D721Med (cell line): ENCODE data around the gene RAI14.
A peak's percentile ranks its signal among the peaks of the same experiment; 100 is the strongest.

ENCODE experiments used
- DNase-seq: peaks from one replicate; pipeline ENCODE4 v3.0.0; 2011; ENCODE audit warnings: low spot score; ENCODE audit not compliant: insufficient read length
- FAIRE-seq: peaks from 2 replicates; lab custom pipeline; 2011; peaks lifted over from hg19 to GRCh38; lab: Jason Lieb, UNC
- TF ChIP-seq, protein P1 (sequence below): IDR thresholded peaks from 2 replicates; pipeline ENCODE4 v1.5.1; 2012; ENCODE audit warnings: mild to moderate bottlenecking, control low read depth; ENCODE audit not compliant: insufficient read depth; ENCODE audit errors: missing control alignments

Gene RAI14

DNA sequence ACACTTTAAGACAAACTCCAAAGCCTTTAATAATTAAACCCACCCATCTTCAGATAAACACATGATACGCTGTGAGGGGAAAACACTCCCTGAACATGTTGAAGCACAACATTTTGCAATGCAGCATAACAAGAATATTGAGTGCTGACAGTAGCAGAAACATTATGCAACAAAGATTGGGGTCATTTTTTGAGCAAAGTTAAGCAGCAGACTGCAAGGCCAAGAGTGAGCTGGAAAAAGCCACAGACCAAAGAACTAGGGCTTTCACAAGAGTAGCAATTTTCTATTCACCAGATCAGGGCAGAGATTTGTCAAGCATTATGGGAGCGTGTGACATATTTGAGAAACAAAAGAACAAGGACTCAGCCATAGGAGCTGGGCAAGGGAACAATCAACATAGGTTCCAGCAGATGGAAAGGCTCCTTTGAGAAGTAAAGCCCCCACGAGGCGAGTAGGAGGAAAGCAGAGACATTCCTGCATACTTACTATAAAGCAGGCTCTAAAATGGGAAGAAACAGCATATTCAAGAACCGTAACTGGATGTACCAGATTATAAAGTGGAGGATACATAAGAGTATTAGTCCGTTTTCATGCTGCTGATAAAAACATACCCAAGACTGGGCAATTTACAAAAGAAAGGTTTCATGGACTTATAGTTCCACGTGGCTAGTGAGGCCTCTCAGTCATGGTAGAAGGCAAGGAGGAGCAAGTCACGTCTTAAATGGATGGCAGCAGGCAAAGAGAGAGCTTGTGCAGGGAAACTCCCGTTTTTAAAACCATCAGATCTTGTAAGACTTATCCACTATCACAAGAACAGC, 178.1 kb downstream of the RAI14 start:
- no peak for FAIRE-seq
- DNase-seq = no peak
- TF ChIP-seq, protein P1, sequence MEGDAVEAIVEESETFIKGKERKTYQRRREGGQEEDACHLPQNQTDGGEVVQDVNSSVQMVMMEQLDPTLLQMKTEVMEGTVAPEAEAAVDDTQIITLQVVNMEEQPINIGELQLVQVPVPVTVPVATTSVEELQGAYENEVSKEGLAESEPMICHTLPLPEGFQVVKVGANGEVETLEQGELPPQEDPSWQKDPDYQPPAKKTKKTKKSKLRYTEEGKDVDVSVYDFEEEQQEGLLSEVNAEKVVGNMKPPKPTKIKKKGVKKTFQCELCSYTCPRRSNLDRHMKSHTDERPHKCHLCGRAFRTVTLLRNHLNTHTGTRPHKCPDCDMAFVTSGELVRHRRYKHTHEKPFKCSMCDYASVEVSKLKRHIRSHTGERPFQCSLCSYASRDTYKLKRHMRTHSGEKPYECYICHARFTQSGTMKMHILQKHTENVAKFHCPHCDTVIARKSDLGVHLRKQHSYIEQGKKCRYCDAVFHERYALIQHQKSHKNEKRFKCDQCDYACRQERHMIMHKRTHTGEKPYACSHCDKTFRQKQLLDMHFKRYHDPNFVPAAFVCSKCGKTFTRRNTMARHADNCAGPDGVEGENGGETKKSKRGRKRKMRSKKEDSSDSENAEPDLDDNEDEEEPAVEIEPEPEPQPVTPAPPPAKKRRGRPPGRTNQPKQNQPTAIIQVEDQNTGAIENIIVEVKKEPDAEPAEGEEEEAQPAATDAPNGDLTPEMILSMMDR = no peak

DNA sequence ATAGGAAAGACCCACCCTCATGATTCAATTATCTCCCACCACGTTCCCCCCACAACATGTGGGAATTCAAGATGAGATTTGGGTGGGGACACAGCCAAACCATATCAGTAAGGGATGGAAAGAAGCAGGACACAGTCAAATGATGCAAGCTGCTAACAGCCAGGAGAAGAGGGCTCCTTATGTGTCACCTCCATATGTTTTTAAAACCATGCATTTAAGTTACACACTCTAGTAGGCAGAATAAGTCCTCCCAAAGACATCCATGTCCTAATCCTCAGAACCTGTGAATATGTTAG, 178.6 kb downstream of the RAI14 start:
- DNase-seq (no peak), FAIRE-seq (no peak)
- TF ChIP-seq, protein P1 = no peak

DNA sequence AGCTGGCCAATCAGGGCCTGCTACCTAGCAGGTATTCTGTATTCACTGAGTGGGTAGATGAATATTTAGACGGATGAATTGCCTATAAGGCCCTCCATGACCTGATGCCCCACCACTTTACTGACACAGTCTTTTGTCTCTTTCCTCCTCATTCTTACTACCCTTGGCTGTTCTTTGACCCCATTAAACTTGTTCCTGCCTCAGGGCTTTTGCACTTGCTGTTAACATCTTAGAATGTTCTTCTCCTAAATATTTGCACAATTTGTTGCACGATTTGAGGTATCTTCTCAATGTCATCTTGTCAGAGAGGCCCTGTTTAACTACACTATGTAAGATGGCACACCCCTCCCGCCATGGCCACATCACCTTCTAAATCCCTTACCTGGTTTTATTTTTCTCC, 179.5 kb downstream of the RAI14 start:
- TF ChIP-seq, protein P1 = no peak
- DNase-seq (no peak), FAIRE-seq (no peak)

DNA sequence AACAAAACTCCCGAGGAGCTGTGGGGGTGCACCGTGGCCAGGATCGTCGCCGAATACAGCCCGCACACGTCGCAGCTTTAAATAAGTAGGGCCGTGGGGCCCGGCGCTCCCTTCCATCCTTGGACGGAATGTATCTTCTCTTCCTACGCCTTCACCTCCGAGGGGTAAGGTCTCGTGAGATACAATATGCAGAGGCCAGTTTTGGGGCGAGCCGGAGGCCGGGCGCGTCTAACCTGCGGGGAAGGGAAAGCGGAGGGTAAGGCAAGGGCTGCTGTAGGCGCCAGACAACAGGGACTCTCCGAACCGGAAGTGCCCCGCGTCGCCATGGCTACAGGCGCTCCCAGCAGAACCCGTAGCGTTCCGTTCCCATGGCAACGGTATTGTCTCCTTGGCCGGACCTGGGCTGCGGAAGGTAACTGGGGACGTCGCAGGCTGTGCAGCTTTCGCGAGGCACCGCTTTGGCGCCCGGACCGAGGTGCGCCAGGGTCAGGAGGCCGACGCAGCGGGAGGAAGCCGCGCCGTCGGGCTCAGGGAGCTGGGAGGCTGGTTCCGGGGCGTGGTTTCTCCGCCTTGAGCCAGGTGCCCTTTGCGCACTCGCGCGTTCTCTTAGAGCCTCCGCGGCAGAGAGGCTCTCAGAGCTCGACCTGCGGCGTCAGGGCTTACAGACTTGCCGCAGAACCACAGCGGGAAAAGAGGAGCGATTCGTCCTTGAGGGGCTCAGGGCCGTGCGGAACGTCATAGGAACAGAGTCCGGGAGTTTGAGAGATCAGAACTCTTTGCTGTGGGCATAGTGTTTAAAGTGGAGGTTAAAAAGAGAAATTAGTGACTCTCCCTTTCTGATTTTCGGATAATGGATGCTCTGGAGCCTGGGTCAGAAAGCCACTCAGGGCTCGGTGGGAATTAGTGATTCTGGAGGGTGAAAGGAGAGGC, 182.9 kb downstream of the RAI14 start, which contains the start of gene TTC23L:
TSS of gene TTC23L (plus strand) at position 380 of the 930 bp plus-strand sequence. CDS start 1,508 bp downstream, outside the sequence.
- FAIRE-seq (no peak), DNase-seq (peak; percentile 83)
- TF ChIP-seq, protein P1 = no peak

DNA sequence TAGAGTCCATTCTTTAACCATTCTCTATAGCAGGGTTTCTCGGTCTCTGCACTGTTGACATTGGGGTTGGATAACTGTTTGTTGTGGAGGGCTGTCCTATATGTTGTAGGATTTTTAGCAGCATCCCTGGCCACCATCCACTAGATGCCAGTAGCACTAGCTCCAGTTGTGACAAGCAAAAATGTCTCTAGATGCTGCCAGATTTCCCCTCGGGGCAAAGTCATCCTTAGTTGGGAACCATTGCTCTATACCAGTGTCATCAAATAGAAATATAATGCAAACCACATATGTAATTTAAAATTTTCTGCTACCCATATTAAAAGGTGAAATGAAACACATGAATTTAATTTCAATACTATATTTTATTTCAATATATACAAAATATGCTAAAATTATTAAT, 185.7 kb downstream of the RAI14 start:
- TF ChIP-seq, protein P1 = no peak
- no peak for FAIRE-seq
- DNase-seq = no peak

DNA sequence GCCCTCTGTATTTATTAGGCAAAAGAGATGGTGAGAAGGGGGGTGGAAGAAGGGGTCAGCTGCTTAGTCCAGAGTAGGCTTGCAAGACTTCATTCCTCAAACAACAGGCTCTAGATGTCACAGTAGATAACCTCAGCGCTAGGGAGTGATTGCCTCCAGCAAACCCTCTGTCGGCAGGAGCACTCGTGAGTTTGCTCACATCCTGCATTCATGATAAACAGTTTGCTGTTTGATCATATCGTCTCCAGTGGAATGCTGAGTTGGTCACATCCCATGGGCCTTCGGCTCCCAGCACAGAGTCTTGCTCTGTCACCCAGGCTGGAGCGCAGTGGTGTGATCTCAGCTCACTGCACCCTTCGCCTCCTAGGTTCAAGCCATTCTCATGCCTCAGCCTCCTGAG, 186.4 kb downstream of the RAI14 start:
- TF ChIP-seq, protein P1 = no peak
- DNase-seq (no peak), FAIRE-seq (no peak)
